ENCODE measurements around the gene CGREF1. TPM values are rescaled to one million over a fixed set of nuclear protein-coding genes. Genes with fewer than 3 reads are reported as not detected.

The CGREF1 gene
- total and polyA plus RNA-seq, 9 donors = 0.76 to 6.7 (median 2.2) TPM

- H3K4me1 ChIP-seq (ENCODE audit: control insufficient read depth, insufficient read depth, low read length) = peaks cover 10% of the 10 kb centered on the region
- no peak for DNase-seq
- no peak overlapping the region for H3K27ac ChIP-seq (ENCODE audit: low read length)
- no peaks in the 10 kb centered on the region for H3K36me3 ChIP-seq (ENCODE audit: control insufficient read depth, insufficient read depth, low read length)
- H3K4me3 ChIP-seq (ENCODE audit: low read length) = no peak overlapping the region
- WGBS (ENCODE audit: insufficient coverage) = 78% methylated on average over 3 of the region's 3 CpGs
- no peaks in the 10 kb centered on the region for H3K9me3 ChIP-seq (replicated peaks; ENCODE audit: control insufficient read depth, low read depth, low read length)
- H3K27me3 ChIP-seq (ENCODE audit: control insufficient read depth, insufficient read depth, low read length) = no peaks in the 10 kb centered on the region
These were observed 22.1 kb downstream of the CGREF1 start for GRCh38 chr2:27096748-27097297.

- Histone ChIP-seq H3K27ac (ENCODE audit: low read length) (no peak overlapping the region), H3K4me1 (ENCODE audit: control insufficient read depth, insufficient read depth, low read length) (peaks cover 10% of the 10 kb centered on the region), H3K27me3 (ENCODE audit: control insufficient read depth, insufficient read depth, low read length) (no peaks in the 10 kb centered on the region), H3K4me3 (ENCODE audit: low read length) (peak overlapping the region; percentile 43), H3K9me3 (replicated peaks; ENCODE audit: control insufficient read depth, low read depth, low read length) (no peaks in the 10 kb centered on the region), H3K36me3 (ENCODE audit: control insufficient read depth, insufficient read depth, low read length) (no peaks in the 10 kb centered on the region)
- DNase-seq = peak; percentile 83
- 2% methylated on average over 7 of the region's 18 CpGs for WGBS (ENCODE audit: insufficient coverage)
These were observed 22.9 kb downstream of the CGREF1 start for GRCh38 chr2:27095745-27096651.

- H3K4me3 ChIP-seq (ENCODE audit: low read length) = no peak overlapping the region
- DNase-seq = no peak
- H3K27me3 ChIP-seq (ENCODE audit: control insufficient read depth, insufficient read depth, low read length) = no peaks in the 10 kb centered on the region
- H3K9me3 ChIP-seq (replicated peaks; ENCODE audit: control insufficient read depth, low read depth, low read length) = no peaks in the 10 kb centered on the region
- no CpG with 5 or more reads among the region's 2 CpGs for WGBS (ENCODE audit: insufficient coverage)
- H3K36me3 ChIP-seq (ENCODE audit: control insufficient read depth, insufficient read depth, low read length) = no peaks in the 10 kb centered on the region
- H3K4me1 ChIP-seq (ENCODE audit: control insufficient read depth, insufficient read depth, low read length) = peaks cover 10% of the 10 kb centered on the region
- no peak overlapping the region for H3K27ac ChIP-seq (ENCODE audit: low read length)
These were observed 23.5 kb downstream of the CGREF1 start for GRCh38 chr2:27095427-27095744.

- WGBS (ENCODE audit: insufficient coverage) = 90% methylated on average over 22 of the region's 24 CpGs
- Histone ChIP-seq H3K4me1 (ENCODE audit: control insufficient read depth, insufficient read depth, low read length) (peaks cover 10% of the 10 kb centered on the region), H3K9me3 (replicated peaks; ENCODE audit: control insufficient read depth, low read depth, low read length) (no peaks in the 10 kb centered on the region), H3K27ac (ENCODE audit: low read length) (no peak overlapping the region), H3K4me3 (ENCODE audit: low read length) (no peak overlapping the region), H3K27me3 (ENCODE audit: control insufficient read depth, insufficient read depth, low read length) (no peaks in the 10 kb centered on the region), H3K36me3 (ENCODE audit: control insufficient read depth, insufficient read depth, low read length) (no peaks in the 10 kb centered on the region)
- no peak for DNase-seq
These were observed 24.5 kb downstream of the CGREF1 start for GRCh38 chr2:27094353-27094984.

- DNase-seq = no peak
- WGBS (ENCODE audit: insufficient coverage) = 81% methylated on average over 4 of the region's 6 CpGs
- Histone ChIP-seq H3K36me3 (ENCODE audit: control insufficient read depth, insufficient read depth, low read length) (no peaks in the 10 kb centered on the region), H3K4me3 (ENCODE audit: low read length) (no peak overlapping the region), H3K4me1 (ENCODE audit: control insufficient read depth, insufficient read depth, low read length) (peaks cover 10% of the 10 kb centered on the region), H3K27me3 (ENCODE audit: control insufficient read depth, insufficient read depth, low read length) (no peaks in the 10 kb centered on the region), H3K27ac (ENCODE audit: low read length) (no peak overlapping the region), H3K9me3 (replicated peaks; ENCODE audit: control insufficient read depth, low read depth, low read length) (no peaks in the 10 kb centered on the region)
These were observed 25.2 kb downstream of the CGREF1 start for GRCh38 chr2:27093430-27094352.

GRCh38 chr2:27092696-27093429 lies 26.1 kb downstream of the CGREF1 start:
- Histone ChIP-seq H3K27ac (ENCODE audit: low read length) (no peak overlapping the region), H3K4me1 (ENCODE audit: control insufficient read depth, insufficient read depth, low read length) (peaks cover 10% of the 10 kb centered on the region), H3K36me3 (ENCODE audit: control insufficient read depth, insufficient read depth, low read length) (no peaks in the 10 kb centered on the region), H3K9me3 (replicated peaks; ENCODE audit: control insufficient read depth, low read depth, low read length) (no peaks in the 10 kb centered on the region), H3K4me3 (ENCODE audit: low read length) (no peak overlapping the region), H3K27me3 (ENCODE audit: control insufficient read depth, insufficient read depth, low read length) (no peaks in the 10 kb centered on the region)
- WGBS (ENCODE audit: insufficient coverage) = 65% methylated on average over 8 of the region's 10 CpGs
- no peak for DNase-seq

- H3K27me3 ChIP-seq (ENCODE audit: control insufficient read depth, insufficient read depth, low read length) = peaks cover 4% of the 10 kb centered on the region
- no peak overlapping the region for H3K4me3 ChIP-seq (ENCODE audit: low read length)
- H3K9me3 ChIP-seq (replicated peaks; ENCODE audit: control insufficient read depth, low read depth, low read length) = no peaks in the 10 kb centered on the region
- 63% methylated on average over 13 of the region's 25 CpGs for WGBS (ENCODE audit: insufficient coverage)
- DNase-seq = no peak
- no peaks in the 10 kb centered on the region for H3K36me3 ChIP-seq (ENCODE audit: control insufficient read depth, insufficient read depth, low read length)
- no peak overlapping the region for H3K27ac ChIP-seq (ENCODE audit: low read length)
- H3K4me1 ChIP-seq (ENCODE audit: control insufficient read depth, insufficient read depth, low read length) = peaks cover 14% of the 10 kb centered on the region
These were observed 26.9 kb downstream of the CGREF1 start for GRCh38 chr2:27091746-27092695.

- Histone ChIP-seq H3K27ac (ENCODE audit: low read length) (no peak overlapping the region), H3K27me3 (ENCODE audit: control insufficient read depth, insufficient read depth, low read length) (peaks cover 4% of the 10 kb centered on the region), H3K36me3 (ENCODE audit: control insufficient read depth, insufficient read depth, low read length) (no peaks in the 10 kb centered on the region), H3K4me3 (ENCODE audit: low read length) (no peak overlapping the region), H3K4me1 (ENCODE audit: control insufficient read depth, insufficient read depth, low read length) (peaks cover 24% of the 10 kb centered on the region), H3K9me3 (replicated peaks; ENCODE audit: control insufficient read depth, low read depth, low read length) (no peaks in the 10 kb centered on the region)
- DNase-seq = no peak
- WGBS (ENCODE audit: insufficient coverage) = 86% methylated on average over 8 of the region's 14 CpGs
These were observed 29.6 kb downstream of the CGREF1 start for GRCh38 chr2:27089111-27089954.

Measured in muscle of leg (tissue), 11 donors.